HCT116 (cell line): ENCODE results near the gene DLG2. TPM values are rescaled to one million over a fixed set of nuclear protein-coding genes. Genes with fewer than 3 reads are reported as not detected.

Source experiments
- ATAC-seq: fragments of 200-7000 bp; cut with Tn5 transposase; 2 replicates; pipeline ENCODE4 v1.9.1; 2020; ENCODE audit warnings: mild to moderate bottlenecking, moderate library complexity
- BruUV-seq: library from RNA; stranded (reverse); fragments of 400-500 nt; replicated peaks from 2 replicates; lab custom pipeline; 2021; lab: Mats Ljungman, UMichigan
- CTCF ChIA-PET: fragments of 300-600 bp; sonication (Branson Sonifier 250); formaldehyde crosslinking; loops from one replicate; lab custom pipeline; 2021; ENCODE audit warnings: antibody characterized with exemption; lab: Charles Lee
- POLR2A ChIA-PET: fragments of 300-600, 350-600 bp; sonication (Branson Sonifier 250); formaldehyde crosslinking; loops from one replicate; lab custom pipeline; 2021; ENCODE audit warnings: antibody characterized with exemption; lab: Charles Lee
- RAD21 ChIA-PET, 2 experiments: fragments of 300-600 bp; sonication (Branson Sonifier 250); formaldehyde crosslinking; loops; one replicate each; lab custom pipeline; 2023; ENCODE audit warnings: low total read pairs in 2 of 2; ENCODE audit not compliant: uncharacterized antibody in 2 of 2, unreplicated experiment in 2 of 2, low non-redundant PET in 1 of 2; lab: Charles Lee
- DNase-seq: peaks from one replicate; pipeline ENCODE4 v3.0.0-alpha.2; 2010; ENCODE audit warnings: low read depth, low spot score
- H2AFZ ChIP-seq: fragments of 200-600 bp; shearing (Covaris generic), sonication (generic); 2 replicates; pipeline ENCODE4 v1.6.1; 2017; ENCODE audit warnings: low read depth, mixed run types, mixed read lengths, antibody characterized with exemption, low read length; ENCODE audit not compliant: poor library complexity, severe bottlenecking
- H3K27ac ChIP-seq: 2 replicates; pipeline ENCODE4 v1.5.1; 2012; ENCODE audit warnings: low read depth, low read length
- H3K27me3 ChIP-seq: fragments of 200-600 bp; sonication (generic); 2 replicates; pipeline ENCODE4 v1.6.1; 2016; ENCODE audit warnings: mixed run types, low read length, mixed read lengths; ENCODE audit not compliant: insufficient read depth
- H3K36me3 ChIP-seq, 2 experiments: fragments of 200-500 bp in 1 of 2; fragments of 200-600 bp in 1 of 2; sonication (Bioruptor generic) in 1 of 2; sonication (generic) in 1 of 2; 2 replicates each; pipeline versions ENCODE4 v1.5.1 to v1.6.1; 2014 to 2016; ENCODE audit warnings: low read length in 2 of 2, inconsistent platforms in 1 of 2, mixed read lengths in 1 of 2, mixed run types in 1 of 2; ENCODE audit not compliant: insufficient read depth in 2 of 2, control insufficient read depth in 1 of 2
- H3K4me1 ChIP-seq, 2 experiments: fragments of 200-600 bp in 1 of 2; sonication (generic) in 1 of 2; 2 replicates each; pipeline versions ENCODE4 v1.5.1 to v1.6.1; 2012 to 2017; ENCODE audit warnings: low read length in 2 of 2, inconsistent platforms in 1 of 2, mild to moderate bottlenecking in 1 of 2, mixed read lengths in 1 of 2, mixed run types in 1 of 2, moderate library complexity in 1 of 2; ENCODE audit not compliant: insufficient read depth in 2 of 2, control insufficient read depth in 1 of 2
- H3K4me2 ChIP-seq: fragments of 200-600 bp; sonication (generic); 2 replicates; pipeline ENCODE4 v1.6.1; 2017; ENCODE audit warnings: mixed run types, low read length, mixed read lengths
- H3K4me3 ChIP-seq, 2 experiments: fragments of 200-600 bp in 1 of 2; sonication (generic) in 1 of 2; replicated peaks in 1 of 2; 2 replicates each; pipeline ENCODE4 v1.5.1; 2011 to 2016; ENCODE audit warnings: low read length in 2 of 2, control low read depth in 1 of 2, low read depth in 1 of 2, mild to moderate bottlenecking in 1 of 2, mixed read lengths in 1 of 2, mixed run types in 1 of 2
- H3K79me2 ChIP-seq: fragments of 200-600 bp; sonication (generic); 2 replicates; pipeline ENCODE4 v1.6.1; 2017; ENCODE audit warnings: mild to moderate bottlenecking, mixed run types, low read length, moderate library complexity, mixed read lengths; ENCODE audit not compliant: insufficient read depth
- H3K9ac ChIP-seq: fragments of 200-600 bp; sonication (generic); 2 replicates; pipeline ENCODE4 v1.6.1; 2016; ENCODE audit warnings: low read length, mixed read lengths
- H3K9me2 ChIP-seq: fragments of 200-600 bp; sonication (generic), shearing (Covaris generic); 2 replicates; pipeline ENCODE4 v1.6.1; 2017; ENCODE audit warnings: mixed run types, mild to moderate bottlenecking, moderate library complexity; ENCODE audit not compliant: insufficient read depth
- H3K9me3 ChIP-seq, 2 experiments: fragments of 200-500 bp in 1 of 2; fragments of 200-600 bp in 1 of 2; sonication (Bioruptor generic) in 1 of 2; sonication (generic) in 1 of 2; 2 replicates each; pipeline ENCODE4 v1.6.1; 2014 to 2017; ENCODE audit warnings: low read length in 2 of 2, mixed read lengths in 2 of 2, inconsistent platforms in 1 of 2, low read depth in 1 of 2, mild to moderate bottlenecking in 1 of 2, mixed run types in 1 of 2, moderate library complexity in 1 of 2; ENCODE audit not compliant: control insufficient read depth in 1 of 2, insufficient read depth in 1 of 2
- H4K20me1 ChIP-seq: fragments of 200-600 bp; sonication (generic), shearing (Covaris generic); 2 replicates; pipeline ENCODE4 v1.6.1; 2017; ENCODE audit warnings: mixed run types, mild to moderate bottlenecking, moderate library complexity; ENCODE audit not compliant: insufficient read depth
- ATF3 ChIP-seq: IDR thresholded peaks from 2 replicates; pipeline ENCODE4 v1.6.1; 2012
- CBX3 ChIP-seq: IDR thresholded peaks from 2 replicates; pipeline ENCODE4 v1.6.1; 2012; ENCODE audit warnings: low read depth
- CEBPB ChIP-seq: IDR thresholded peaks from 2 replicates; pipeline ENCODE4 v1.6.1; 2012; ENCODE audit warnings: low read depth
- ELF1 ChIP-seq: IDR thresholded peaks from 2 replicates; pipeline ENCODE4 v1.6.1; 2012; ENCODE audit warnings: low read depth, borderline replicate concordance
- EZH2phosphoT487 ChIP-seq: fragments of 200-600 bp; IDR thresholded peaks from 2 replicates; pipeline ENCODE4 v1.6.1; 2018; ENCODE audit warnings: antibody characterized with exemption, borderline replicate concordance
- FOSL1 ChIP-seq: IDR thresholded peaks from 2 replicates; pipeline ENCODE4 v1.6.1; 2012; ENCODE audit warnings: low read depth
- POLR2AphosphoS5 ChIP-seq: IDR thresholded peaks from 2 replicates; pipeline ENCODE4 v1.6.1; 2011; ENCODE audit warnings: mild to moderate bottlenecking, low read depth, low read length, moderate library complexity
- SIN3A ChIP-seq: IDR thresholded peaks from 2 replicates; pipeline ENCODE4 v1.6.1; 2012; ENCODE audit warnings: low read depth
- SRF ChIP-seq: IDR thresholded peaks from 2 replicates; pipeline ENCODE4 v1.6.1; 2012; ENCODE audit warnings: low read depth
- YY1 ChIP-seq: IDR thresholded peaks from 2 replicates; pipeline ENCODE4 v1.6.1; 2011; ENCODE audit warnings: low read length, low read depth, moderate library complexity, mild to moderate bottlenecking; ENCODE audit not compliant: insufficient replicate concordance; ENCODE audit errors: extremely low read depth
- ZBTB33 ChIP-seq: IDR thresholded peaks from 2 replicates; pipeline ENCODE4 v1.6.1; 2011; ENCODE audit warnings: mild to moderate bottlenecking, low read length, moderate library complexity; ENCODE audit not compliant: insufficient replicate concordance; ENCODE audit errors: extremely low read depth
- intact Hi-C: fragments of 100-400 bp; cut with micrococcal nuclease; formaldehyde crosslinking; loops from 2 replicates; pipeline ENCODE4 v1.10.0; 2022
- total RNA-seq: library from RNA; stranded (reverse); gene quantifications from one replicate; pipeline ENCODE4 v1.2.1, GENCODE V29; 2021; ENCODE audit not compliant: unreplicated experiment
- TF ChIP-seq, protein P1 (sequence below), 3 experiments: fragments of 200-600 bp in 1 of 3; sonication (generic) in 1 of 3; IDR thresholded peaks in 2 of 3; conservative IDR thresholded peaks in 1 of 3; 2 replicates each; pipeline ENCODE4 v1.5.1; 2012 to 2017; ENCODE audit warnings: low read depth in 2 of 3, low read length in 2 of 3, antibody characterized with exemption in 1 of 3, borderline replicate concordance in 1 of 3, control low read depth in 1 of 3, mild to moderate bottlenecking in 1 of 3, mixed read lengths in 1 of 3, mixed run types in 1 of 3, moderate library complexity in 1 of 3; ENCODE audit not compliant: insufficient read depth in 1 of 3
- TF ChIP-seq, protein P2 (sequence below): IDR thresholded peaks from 2 replicates; pipeline ENCODE4 v1.6.1; 2012; ENCODE audit warnings: low read depth

DLG2 gene
- total RNA-seq, 1 experiment from 2014 or later, result 2.4 TPM

- intact Hi-C loops, result no loop called here
- Histone ChIP-seq H3K9me2 (no peaks in the 10 kb centered on the region), H3K4me1 (no peaks in the 10 kb centered on the region), H3K36me3 (no peaks in the 10 kb centered on the region), H3K27me3 (peaks cover 12% of the 10 kb centered on the region; the same call in 1 of the 2 replicates), H3K9ac (no peak overlapping the region), H3K79me2 (no peaks in the 10 kb centered on the region), H4K20me1 (no peaks in the 10 kb centered on the region), H3K4me3 (no peak overlapping the region), H3K4me2 (no peak overlapping the region), H3K9me3 (no peaks in the 10 kb centered on the region), H2AFZ (no peak overlapping the region)
- ATAC-seq, result no peak
- DNase-seq, result no peak
- BruUV-seq, result no TSS peak
- CTCF ChIA-PET, result no interaction called here
- POLR2A ChIA-PET, result no interaction called here
- no peak for TF ChIP-seq FOSL1
- TF ChIP-seq EZH2phosphoT487, result no peak
- TF ChIP-seq, protein P1, sequence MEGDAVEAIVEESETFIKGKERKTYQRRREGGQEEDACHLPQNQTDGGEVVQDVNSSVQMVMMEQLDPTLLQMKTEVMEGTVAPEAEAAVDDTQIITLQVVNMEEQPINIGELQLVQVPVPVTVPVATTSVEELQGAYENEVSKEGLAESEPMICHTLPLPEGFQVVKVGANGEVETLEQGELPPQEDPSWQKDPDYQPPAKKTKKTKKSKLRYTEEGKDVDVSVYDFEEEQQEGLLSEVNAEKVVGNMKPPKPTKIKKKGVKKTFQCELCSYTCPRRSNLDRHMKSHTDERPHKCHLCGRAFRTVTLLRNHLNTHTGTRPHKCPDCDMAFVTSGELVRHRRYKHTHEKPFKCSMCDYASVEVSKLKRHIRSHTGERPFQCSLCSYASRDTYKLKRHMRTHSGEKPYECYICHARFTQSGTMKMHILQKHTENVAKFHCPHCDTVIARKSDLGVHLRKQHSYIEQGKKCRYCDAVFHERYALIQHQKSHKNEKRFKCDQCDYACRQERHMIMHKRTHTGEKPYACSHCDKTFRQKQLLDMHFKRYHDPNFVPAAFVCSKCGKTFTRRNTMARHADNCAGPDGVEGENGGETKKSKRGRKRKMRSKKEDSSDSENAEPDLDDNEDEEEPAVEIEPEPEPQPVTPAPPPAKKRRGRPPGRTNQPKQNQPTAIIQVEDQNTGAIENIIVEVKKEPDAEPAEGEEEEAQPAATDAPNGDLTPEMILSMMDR (IDR thresholded peaks at IDR 0.05 in 2 of 3, conservative IDR thresholded peaks at IDR 0.05 in 1 of 3; ENCODE audit: borderline replicate concordance in 1 of 3, insufficient read depth in 1 of 3, low read depth in 2 of 3, low read length in 2 of 3), result no peak
- no peak for TF ChIP-seq ELF1
- TF ChIP-seq YY1, result no peak
- TF ChIP-seq ZBTB33, result no peak
- TF ChIP-seq CEBPB, result no peak
- TF ChIP-seq SIN3A, result no peak
- TF ChIP-seq CBX3, result no peak
- TF ChIP-seq, protein P2, sequence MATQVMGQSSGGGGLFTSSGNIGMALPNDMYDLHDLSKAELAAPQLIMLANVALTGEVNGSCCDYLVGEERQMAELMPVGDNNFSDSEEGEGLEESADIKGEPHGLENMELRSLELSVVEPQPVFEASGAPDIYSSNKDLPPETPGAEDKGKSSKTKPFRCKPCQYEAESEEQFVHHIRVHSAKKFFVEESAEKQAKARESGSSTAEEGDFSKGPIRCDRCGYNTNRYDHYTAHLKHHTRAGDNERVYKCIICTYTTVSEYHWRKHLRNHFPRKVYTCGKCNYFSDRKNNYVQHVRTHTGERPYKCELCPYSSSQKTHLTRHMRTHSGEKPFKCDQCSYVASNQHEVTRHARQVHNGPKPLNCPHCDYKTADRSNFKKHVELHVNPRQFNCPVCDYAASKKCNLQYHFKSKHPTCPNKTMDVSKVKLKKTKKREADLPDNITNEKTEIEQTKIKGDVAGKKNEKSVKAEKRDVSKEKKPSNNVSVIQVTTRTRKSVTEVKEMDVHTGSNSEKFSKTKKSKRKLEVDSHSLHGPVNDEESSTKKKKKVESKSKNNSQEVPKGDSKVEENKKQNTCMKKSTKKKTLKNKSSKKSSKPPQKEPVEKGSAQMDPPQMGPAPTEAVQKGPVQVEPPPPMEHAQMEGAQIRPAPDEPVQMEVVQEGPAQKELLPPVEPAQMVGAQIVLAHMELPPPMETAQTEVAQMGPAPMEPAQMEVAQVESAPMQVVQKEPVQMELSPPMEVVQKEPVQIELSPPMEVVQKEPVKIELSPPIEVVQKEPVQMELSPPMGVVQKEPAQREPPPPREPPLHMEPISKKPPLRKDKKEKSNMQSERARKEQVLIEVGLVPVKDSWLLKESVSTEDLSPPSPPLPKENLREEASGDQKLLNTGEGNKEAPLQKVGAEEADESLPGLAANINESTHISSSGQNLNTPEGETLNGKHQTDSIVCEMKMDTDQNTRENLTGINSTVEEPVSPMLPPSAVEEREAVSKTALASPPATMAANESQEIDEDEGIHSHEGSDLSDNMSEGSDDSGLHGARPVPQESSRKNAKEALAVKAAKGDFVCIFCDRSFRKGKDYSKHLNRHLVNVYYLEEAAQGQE, result no peak
- no peak for TF ChIP-seq POLR2AphosphoS5
- TF ChIP-seq SRF, result no peak
- TF ChIP-seq ATF3, result no peak
- TF ChIP-seq, all 23 proteins: peak for 0
- no peak overlapping the region for H3K27ac ChIP-seq
- RAD21 ChIA-PET, result no interaction called here
Observed at GRCh38 chr11:84866922-84867321, 760.2 kb downstream of the DLG2 start.
